NCI-H2029 treated with DMSO at 0.1 percent for 48 hours (cell line): ENCODE measurements around the gene AUTS2.

Experiments
- DNase-seq: peaks from one replicate; lab custom pipeline; 2025; lab: John Stamatoyannopoulos, UW

The AUTS2 gene

GRCh38 chr7:70693686-70694433 is 1095.6 kb downstream of the AUTS2 start:
- DNase-seq = peak; percentile 57

GRCh38 chr7:70694434-70694970 is 1096.2 kb downstream of the AUTS2 start:
- no peak for DNase-seq

- DNase-seq = no peak
These were observed 1096.9 kb downstream of the AUTS2 start for GRCh38 chr7:70694971-70695794.

GRCh38 chr7:70695795-70696083 is 1097.5 kb downstream of the AUTS2 start:
- no peak for DNase-seq

GRCh38 chr7:70696201-70696754 is 1098.0 kb downstream of the AUTS2 start:
- no peak for DNase-seq

- DNase-seq = peak; percentile 65
These were observed 1100.1 kb downstream of the AUTS2 start for GRCh38 chr7:70698219-70698832.

GRCh38 chr7:70699271-70699670 is 1101.0 kb downstream of the AUTS2 start:
- DNase-seq = no peak

- DNase-seq = no peak
These were observed 1102.0 kb downstream of the AUTS2 start for GRCh38 chr7:70700055-70700940.

GRCh38 chr7:70700941-70701425 is 1102.7 kb downstream of the AUTS2 start:
- no peak for DNase-seq

- DNase-seq = no peak
These were observed 1103.2 kb downstream of the AUTS2 start for GRCh38 chr7:70701477-70701876.

- DNase-seq = no peak
These were observed 1103.7 kb downstream of the AUTS2 start for GRCh38 chr7:70701991-70702390.

- DNase-seq = no peak
These were observed 1105.5 kb downstream of the AUTS2 start for GRCh38 chr7:70703785-70704184.

GRCh38 chr7:70704831-70705346 is 1106.6 kb downstream of the AUTS2 start:
- no peak for DNase-seq

- no peak for DNase-seq
These were observed 1107.9 kb downstream of the AUTS2 start for GRCh38 chr7:70706204-70706603.

GRCh38 chr7:70706698-70707097 is 1108.4 kb downstream of the AUTS2 start:
- DNase-seq = no peak

- DNase-seq = no peak
These were observed 1109.6 kb downstream of the AUTS2 start for GRCh38 chr7:70707823-70708243.

GRCh38 chr7:70710011-70710480 is 1111.8 kb downstream of the AUTS2 start:
- no peak for DNase-seq

- no peak for DNase-seq
These were observed 1112.4 kb downstream of the AUTS2 start for GRCh38 chr7:70710651-70711050.

- no peak for DNase-seq
These were observed 1113.2 kb downstream of the AUTS2 start for GRCh38 chr7:70711452-70711851.

GRCh38 chr7:70712942-70713341 is 1114.7 kb downstream of the AUTS2 start:
- DNase-seq = peak; percentile 64

- DNase-seq = no peak
These were observed 1116.3 kb downstream of the AUTS2 start for GRCh38 chr7:70714506-70715038.
